K562 (cell line): Measurements from ENCODE around the gene MIER2. TPM values are rescaled to one million over a fixed set of nuclear protein-coding genes. Genes with fewer than 3 reads are reported as not detected.

Source experiments
- ATAC-seq: fragments of 200-7000 bp; cut with Tn5 transposase; 3 replicates; pipeline ENCODE4 v1.9.1; 2020; ENCODE audit warnings: moderate library complexity
- BruUV-seq: library from RNA; stranded (reverse); fragments of 400-500 nt; replicated peaks from 2 replicates; lab custom pipeline; 2021; lab: Mats Ljungman, UMichigan
- CTCF ChIA-PET: fragments of 300-600 bp; formaldehyde crosslinking; extraction: SDS; loops from one replicate; lab custom pipeline; 2021; ENCODE audit warnings: low intra/inter-chr PET ratio; lab: Yijun Ruan, JAX
- POLR2A ChIA-PET: fragments of 300-600, 350-650 bp; sonication (Branson Sonifier 250); formaldehyde crosslinking; extraction: SDS; loops from one replicate; lab custom pipeline; 2021; ENCODE audit warnings: antibody characterized with exemption, inconsistent platforms; lab: Yijun Ruan, JAX
- DNase-seq, 4 experiments: peaks; one replicate each; pipeline versions ENCODE4 v3.0.0 to v3.0.0-alpha.2; 2011 to 2018; ENCODE audit warnings: low spot score in 3 of 4, mixed read lengths in 3 of 4; ENCODE audit errors: extremely low read depth in 1 of 4
- FAIRE-seq: peaks from 2 replicates; lab custom pipeline; 2011; peaks lifted over from hg19 to GRCh38; lab: Jason Lieb, UNC
- H2AFZ ChIP-seq: 2 replicates; pipeline ENCODE4 v1.6.0; 2011; ENCODE audit warnings: low read depth, low read length, control low read depth, inconsistent platforms
- H3K27ac ChIP-seq: fragments of 200-600 bp; 3 replicates; pipeline ENCODE4 v1.8.0; 2011; ENCODE audit warnings: low read depth, mild to moderate bottlenecking, control low read depth, inconsistent platforms, low read length, moderate library complexity, mixed read lengths; ENCODE audit errors: extremely low read depth
- H3K27me3 ChIP-seq, 2 experiments: fragments of 300-600 bp in 1 of 2; 2 replicates in 1 of 2; 3 replicates in 1 of 2; pipeline versions ENCODE4 v1.6.0 to v1.8.0; 2011; ENCODE audit warnings: inconsistent platforms in 2 of 2, low read length in 2 of 2, mild to moderate bottlenecking in 1 of 2, mixed read lengths in 1 of 2, moderate library complexity in 1 of 2; ENCODE audit not compliant: control insufficient read depth in 2 of 2, insufficient read depth in 2 of 2
- H3K36me3 ChIP-seq: fragments of 300-600 bp; 3 replicates; pipeline ENCODE4 v1.8.0; 2011; ENCODE audit warnings: mild to moderate bottlenecking, low read length, inconsistent platforms; ENCODE audit not compliant: control insufficient read depth, insufficient read depth
- H3K4me1 ChIP-seq, 2 experiments: fragments of 200-600 bp in 1 of 2; replicated peaks in 1 of 2; 2 replicates in 1 of 2; 3 replicates in 1 of 2; pipeline versions ENCODE4 v1.5.1 to v1.8.0; 2011; ENCODE audit warnings: inconsistent platforms in 2 of 2, low read length in 2 of 2, mild to moderate bottlenecking in 1 of 2, mixed read lengths in 1 of 2, moderate library complexity in 1 of 2; ENCODE audit not compliant: control insufficient read depth in 2 of 2, insufficient read depth in 2 of 2
- H3K4me2 ChIP-seq: 2 replicates; pipeline ENCODE4 v1.6.1; 2011; ENCODE audit warnings: low read length, control low read depth, inconsistent platforms, mixed read lengths; ENCODE audit not compliant: insufficient read depth
- H3K4me3 ChIP-seq: fragments of 200-600 bp; sonication (generic), shearing (Covaris generic); 2 replicates; pipeline ENCODE4 v1.5.1; 2016; ENCODE audit warnings: control low read depth, inconsistent platforms
- H3K79me2 ChIP-seq: fragments of 200-600 bp; 3 replicates; pipeline ENCODE4 v1.8.0; 2011; ENCODE audit warnings: low read length, inconsistent platforms; ENCODE audit not compliant: control insufficient read depth, insufficient read depth
- H3K9ac ChIP-seq, 2 experiments: 2 replicates each; pipeline versions ENCODE4 v1.6.0 to v1.6.1; 2011; ENCODE audit warnings: low read depth in 2 of 2, low read length in 2 of 2, control low read depth in 1 of 2, inconsistent platforms in 1 of 2, mild to moderate bottlenecking in 1 of 2, mixed read lengths in 1 of 2; ENCODE audit not compliant: insufficient read depth in 1 of 2
- H3K9me1 ChIP-seq: one replicate; pipeline ENCODE4 v1.6.0; 2011; ENCODE audit warnings: inconsistent platforms, mild to moderate bottlenecking, low read length, moderate library complexity; ENCODE audit not compliant: control insufficient read depth, insufficient read depth
- H3K9me3 ChIP-seq: replicated peaks from 2 replicates; pipeline ENCODE4 v1.5.1; 2011; ENCODE audit warnings: low read depth, low read length, inconsistent platforms; ENCODE audit not compliant: control insufficient read depth, insufficient read depth
- H4K20me1 ChIP-seq: replicated peaks from 2 replicates; pipeline ENCODE4 v1.6.1; 2011; ENCODE audit warnings: low read length, inconsistent platforms, mixed read lengths; ENCODE audit not compliant: control insufficient read depth, insufficient read depth
- BACH1 ChIP-seq: fragments of 200-800 bp; sonication (Bioruptor generic); IDR thresholded peaks from 2 replicates; pipeline ENCODE4 v1.6.1; 2016; ENCODE audit warnings: missing genetic modification characterization, missing compliant biosample characterization
- FOXP1 ChIP-seq: sonication (generic); formaldehyde crosslinking; IDR thresholded peaks from 2 replicates; pipeline ENCODE4 v1.8.0; 2022; ENCODE audit warnings: mild to moderate bottlenecking, missing genetic modification reagents
- NBN ChIP-seq: fragments of 450-650 bp; IDR thresholded peaks from 2 replicates; pipeline ENCODE4 v1.6.1; 2016; ENCODE audit warnings: low read depth, mild to moderate bottlenecking
- RAD51 ChIP-seq: fragments of 450-650 bp; IDR thresholded peaks from 2 replicates; pipeline ENCODE4 v1.7.1; 2016; ENCODE audit warnings: low read depth, mild to moderate bottlenecking, borderline replicate concordance
- RBFOX2 ChIP-seq: fragments of 200-400 bp; formaldehyde crosslinking; IDR thresholded peaks from 2 replicates; pipeline ENCODE4 v1.6.1; 2017; ENCODE audit warnings: low read depth, mild to moderate bottlenecking, low read length, moderate library complexity
- ZNF212 ChIP-seq: fragments of 450-650 bp; formaldehyde crosslinking; IDR thresholded peaks from 2 replicates; pipeline ENCODE4 v1.4.0; 2020; ENCODE audit warnings: mild to moderate bottlenecking
- ZNF384 ChIP-seq: IDR thresholded peaks from 2 replicates; pipeline ENCODE4 v1.6.1; 2012; ENCODE audit warnings: low read depth, low read length, improper control_type of control experiment
- ZNF583 ChIP-seq: fragments of 250-450 bp; sonication (Bioruptor Pico); IDR thresholded peaks from 2 replicates; pipeline ENCODE4 v1.4.0; 2020
- WGBS: fragments of 100-300 bp; shearing (Covaris generic); methylation state at CpG from one replicate; pipeline ENCODE4 v1.1.6; 2016; ENCODE audit warnings: low coverage, mixed read lengths; ENCODE audit not compliant: insufficient coverage; ENCODE audit errors: missing lambda C conversion rate; 5-methylcytosine and 5-hydroxymethylcytosine counted together
- in situ Hi-C: fragments of 300-500 bp; cut with MboI; formaldehyde crosslinking; loops from 4 replicates; pipeline ENCODE4 v1.15.0; 2018; ENCODE audit warnings: inconsistent platforms, mixed read lengths
- intact Hi-C: fragments of 100-400 bp; cut with micrococcal nuclease; formaldehyde crosslinking; loops from 2 replicates; pipeline ENCODE4 v1.14.2; 2022
- polyA plus RNA-seq, 8 experiments: library from polyadenylated mRNA; depleted of rRNA in 4 of 8; stranded (reverse) in 5 of 8; unstranded in 3 of 8; fragments of >200 nt; fragmentation: Nextera tagmentation in 2 of 8; fragmentation: Illumina TruSeq in 1 of 8; extraction: Ambion mirVana in 2 of 8; extraction: Trizol in 1 of 8; gene quantifications; 2 replicates each; pipeline versions ENCODE4 v1.2.1 to v1.2.3, GENCODE V29; 2011 to 2014; ENCODE audit warnings: inconsistent platforms in 1 of 8, missing spikeins in 1 of 8
- total RNA-seq, 7 experiments: library from RNA; depleted of rRNA in 6 of 7; stranded (reverse); fragments of >200 nt in 6 of 7; fragmentation: Illumina TruSeq in 2 of 7; extraction: Trizol in 2 of 7; gene quantifications; 2 replicates each; pipeline versions ENCODE4 v1.2.1 to v1.2.3, GENCODE V29; 2011 to 2021; ENCODE audit warnings: low replicate concordance in 1 of 7

Gene MIER2
- total and polyA plus RNA-seq, 9 of the 15 experiments (the other 6 are each of a cell fraction or from before 2014, with no cell fraction given) = 0.46 to 34.7 (median 15.6) TPM

GRCh38 chr19:277131-277530, 67.5 kb downstream of the MIER2 start:
- FAIRE-seq = no peak
- TF ChIP-seq ZNF384 = no peak
- no peak for TF ChIP-seq RAD51
- no peak for TF ChIP-seq ZNF212 (CRISPR knock-in tag)
- TF ChIP-seq BACH1 (tag) = no peak
- TF ChIP-seq RBFOX2 = no peak
- no peak for TF ChIP-seq NBN
- no peak for TF ChIP-seq FOXP1 (CRISPR knock-in tag)
- TF ChIP-seq ZNF583 = no peak
- POLR2A ChIA-PET = interaction anchor here (1.5 kb wide), 1 partner anchor 16 kb away, joined by 3 read pairs; no protein-coding TSS in a partner anchor

More at GRCh38 chr19:277131-277530, 67.5 kb downstream of the MIER2 start:
- ATAC-seq = no peak
- no peak overlapping the region for H2AFZ ChIP-seq
- H3K27me3 ChIP-seq = peaks cover 19 to 47% of the 10 kb centered on the region in 2 experiments
- intact Hi-C loops (no loop called here), in situ Hi-C loops (no loop called here)
- 0 out of 2 replicates have a peak, but pooled peaks cover 12% of the 10 kb centered on the region for H4K20me1 ChIP-seq
- H3K9me3 ChIP-seq = no peaks in the 10 kb centered on the region
- CTCF ChIA-PET = interaction anchor here (1.4 kb wide), 1 partner anchor 10 kb away, joined by 3 read pairs; no protein-coding TSS in a partner anchor
- H3K27ac ChIP-seq = no peak overlapping the region
- no peak overlapping the region for H3K4me2 ChIP-seq
- H3K79me2 ChIP-seq = no peaks in the 10 kb centered on the region
- H3K36me3 ChIP-seq = no peaks in the 10 kb centered on the region
- no peak for DNase-seq
- no peak overlapping the region for H3K4me3 ChIP-seq
- no TSS peak for BruUV-seq
- H3K4me1 ChIP-seq = peaks cover 0 to 13% of the 10 kb centered on the region in 2 experiments; a peak in 1 of 5 replicates
- H3K9ac ChIP-seq = no peak overlapping the region
- no peaks in the 10 kb centered on the region for H3K9me1 ChIP-seq
- 4% methylated on average over 7 of the region's 7 CpGs for WGBS
